Fibroblast of skin of right quadriceps (primary cell): Measurements from ENCODE around the gene ALPI.

Experiments used
- DNase-seq: peaks from one replicate; pipeline ENCODE4 v3.0.0-alpha.2; 2013

ALPI gene

GRCh38 chr2:232502911-232503808 lies 47.2 kb downstream of the ALPI start:
- no peak for DNase-seq

DNA sequence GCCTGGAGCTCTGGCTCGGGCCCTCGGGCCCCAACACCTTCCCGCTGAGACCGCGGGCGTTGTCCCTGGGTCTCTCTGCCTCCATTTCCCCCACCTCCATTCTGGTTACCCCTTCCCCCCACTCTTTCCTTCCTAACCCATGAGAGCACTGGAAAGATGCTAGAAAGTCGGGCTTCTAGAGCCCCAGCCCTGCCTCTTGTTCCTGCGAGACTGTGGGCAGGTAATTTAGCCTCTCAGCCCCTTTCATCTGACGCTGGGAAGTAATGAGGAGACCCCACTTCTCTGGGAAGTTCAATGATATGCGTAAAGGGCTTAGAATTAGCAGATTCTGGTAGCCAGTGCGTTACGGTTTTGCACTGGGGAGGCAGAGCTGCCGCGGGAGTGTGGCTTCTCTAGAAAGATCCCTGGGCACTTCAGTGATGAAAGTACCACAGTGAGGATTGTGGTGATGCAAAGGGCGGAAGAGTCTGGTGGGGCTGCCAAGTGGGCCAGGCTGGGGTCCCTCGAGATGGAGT lies 47.9 kb downstream of the ALPI start:
- no peak for DNase-seq

DNA sequence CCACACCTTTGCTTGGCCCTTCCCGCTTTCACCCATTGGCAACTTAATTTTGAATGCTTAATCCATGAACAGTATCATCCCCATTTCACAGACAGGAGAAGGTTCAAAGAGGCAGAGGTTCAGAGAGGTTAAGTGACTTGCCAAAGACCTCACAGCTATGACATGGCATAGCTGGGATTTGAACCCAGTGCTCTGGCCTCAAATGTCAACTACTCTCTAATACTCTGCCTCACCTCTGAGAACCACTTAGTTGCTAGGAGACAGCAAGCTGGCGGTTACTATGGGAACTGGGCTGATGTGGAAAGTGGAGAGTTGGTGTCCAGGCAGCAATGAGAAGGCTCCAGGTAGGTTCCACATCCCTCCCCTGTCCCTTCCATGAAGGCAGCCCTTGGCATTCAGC lies 48.5 kb downstream of the ALPI start:
- no peak for DNase-seq

DNA sequence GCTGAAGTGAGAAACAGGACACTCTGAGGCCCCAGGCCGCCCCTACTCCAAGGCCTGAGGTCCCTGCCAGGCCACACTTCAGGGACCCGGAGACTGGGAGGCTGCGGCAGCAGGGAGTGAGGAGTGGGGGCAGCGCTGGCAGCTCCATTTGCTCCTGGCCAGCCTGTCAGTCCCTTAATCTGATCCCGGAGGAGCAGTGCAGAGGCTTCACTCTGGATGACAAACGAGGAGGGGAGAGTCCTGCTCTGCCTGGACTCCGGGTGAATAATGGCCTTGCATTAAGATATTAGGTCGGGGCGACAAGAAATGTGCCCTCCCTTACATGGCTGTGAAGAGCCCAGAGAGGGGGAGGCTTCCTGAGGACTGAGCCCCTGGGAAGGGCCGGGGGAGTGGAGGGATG lies 49.9 kb downstream of the ALPI start:
- no peak for DNase-seq

DNA sequence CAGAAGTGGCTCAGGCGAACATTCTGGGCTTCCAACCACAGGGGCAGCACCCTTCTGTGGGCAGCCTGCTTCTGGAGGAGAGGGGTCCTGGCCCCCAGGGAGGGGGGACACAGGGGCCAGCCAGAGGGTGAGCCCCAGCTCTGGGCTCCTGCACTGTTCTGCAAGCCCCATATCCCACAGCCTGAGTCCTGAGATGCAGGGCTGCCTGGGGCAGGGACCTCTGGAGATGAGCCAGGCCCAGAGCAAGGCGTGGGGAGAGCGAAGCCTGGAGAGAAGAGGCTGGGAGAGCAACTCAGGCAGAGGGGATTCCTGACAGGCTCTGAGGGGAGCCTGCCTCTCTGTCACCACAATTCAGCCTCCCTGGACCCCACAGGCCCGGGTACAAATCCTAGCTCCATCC lies 50.8 kb downstream of the ALPI start:
- DNase-seq: no peak

GRCh38 chr2:232508251-232508650 lies 52.3 kb downstream of the ALPI start:
- DNase-seq: no peak
